Activated CD8-positive, alpha-beta memory T cell treated with anti-CD3 and anti-CD28 coated beads for 24 hours (primary cell): ENCODE data around the gene LAMTOR3.

Experiments
- DNase-seq: peaks from one replicate; pipeline ENCODE4 v3.0.0-alpha.2; 2020

Gene LAMTOR3

DNA sequence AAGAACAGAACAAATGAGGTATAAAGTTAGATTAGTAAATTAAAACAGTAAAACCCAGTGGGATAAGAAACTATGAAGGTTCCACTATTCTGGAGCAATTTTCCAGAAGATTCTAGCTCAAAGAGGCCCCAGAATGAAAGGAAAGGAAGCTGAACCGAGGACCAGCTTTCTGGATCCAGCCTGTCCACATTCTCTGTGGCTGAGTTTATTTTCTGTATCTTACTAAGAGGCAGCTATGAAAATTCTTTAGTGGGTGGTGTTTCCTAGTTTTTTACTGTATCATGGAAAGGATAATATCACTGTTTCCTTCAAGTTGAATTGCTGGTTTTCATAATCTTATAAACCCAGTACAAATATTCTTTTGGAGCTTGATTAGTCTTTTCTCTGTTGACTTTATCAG lies 65.8 kb downstream of the LAMTOR3 start:
- no peak for DNase-seq
